Epithelial cell of proximal tubule (primary cell): Measurements from ENCODE around the gene TAB2. TPM values are rescaled to one million over a fixed set of nuclear protein-coding genes. Genes with fewer than 3 reads are reported as not detected.
"Not testable (repeated sequence)": the region's sequence is repeated elsewhere in the genome, so short reads cannot be mapped to it uniquely, and the experiment has no call there.

Experiments
- DNase-seq: peaks from one replicate; pipeline ENCODE4 v3.0.0-alpha.2; 2011; ENCODE audit warnings: low read depth
- H3K4me3 ChIP-seq: 2 replicates; pipeline ENCODE4 v1.5.1; 2011; ENCODE audit warnings: low read depth, mild to moderate bottlenecking, low read length
- total RNA-seq: library from RNA; depleted of rRNA; stranded (reverse); fragments of >200 nt; gene quantifications from 2 replicates; pipeline ENCODE4 v1.2.3, GENCODE V29; 2015
- TF ChIP-seq, protein P1 (sequence below): conservative IDR thresholded peaks from 2 replicates; pipeline ENCODE4 v1.5.1; 2012; ENCODE audit warnings: low read depth, mild to moderate bottlenecking, low read length

The TAB2 gene
- total RNA-seq, 1 donor from 2014 or later: 18.7 TPM

DNA sequence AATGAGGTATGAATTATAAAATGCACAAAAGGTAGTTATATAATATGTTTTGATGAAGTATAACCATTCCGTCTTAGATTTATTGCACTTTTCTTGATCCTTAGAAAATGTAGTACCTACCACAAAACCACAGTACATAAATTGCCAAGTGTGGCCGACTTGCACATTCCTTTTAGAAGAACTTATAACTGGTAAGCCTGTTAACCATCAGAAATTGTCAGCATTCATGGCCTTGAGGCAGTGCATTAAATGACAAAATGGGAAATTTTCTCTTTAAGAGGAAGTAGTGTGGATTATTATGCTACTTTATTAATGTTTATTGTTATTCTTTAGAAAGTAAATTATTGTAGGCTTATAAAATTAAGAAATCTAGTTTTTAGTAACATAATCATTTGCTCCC lies 29.6 kb downstream of the TAB2 start:
- no peak overlapping the region for H3K4me3 ChIP-seq
- DNase-seq: no peak
- TF ChIP-seq, protein P1, sequence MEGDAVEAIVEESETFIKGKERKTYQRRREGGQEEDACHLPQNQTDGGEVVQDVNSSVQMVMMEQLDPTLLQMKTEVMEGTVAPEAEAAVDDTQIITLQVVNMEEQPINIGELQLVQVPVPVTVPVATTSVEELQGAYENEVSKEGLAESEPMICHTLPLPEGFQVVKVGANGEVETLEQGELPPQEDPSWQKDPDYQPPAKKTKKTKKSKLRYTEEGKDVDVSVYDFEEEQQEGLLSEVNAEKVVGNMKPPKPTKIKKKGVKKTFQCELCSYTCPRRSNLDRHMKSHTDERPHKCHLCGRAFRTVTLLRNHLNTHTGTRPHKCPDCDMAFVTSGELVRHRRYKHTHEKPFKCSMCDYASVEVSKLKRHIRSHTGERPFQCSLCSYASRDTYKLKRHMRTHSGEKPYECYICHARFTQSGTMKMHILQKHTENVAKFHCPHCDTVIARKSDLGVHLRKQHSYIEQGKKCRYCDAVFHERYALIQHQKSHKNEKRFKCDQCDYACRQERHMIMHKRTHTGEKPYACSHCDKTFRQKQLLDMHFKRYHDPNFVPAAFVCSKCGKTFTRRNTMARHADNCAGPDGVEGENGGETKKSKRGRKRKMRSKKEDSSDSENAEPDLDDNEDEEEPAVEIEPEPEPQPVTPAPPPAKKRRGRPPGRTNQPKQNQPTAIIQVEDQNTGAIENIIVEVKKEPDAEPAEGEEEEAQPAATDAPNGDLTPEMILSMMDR: no peak

DNA sequence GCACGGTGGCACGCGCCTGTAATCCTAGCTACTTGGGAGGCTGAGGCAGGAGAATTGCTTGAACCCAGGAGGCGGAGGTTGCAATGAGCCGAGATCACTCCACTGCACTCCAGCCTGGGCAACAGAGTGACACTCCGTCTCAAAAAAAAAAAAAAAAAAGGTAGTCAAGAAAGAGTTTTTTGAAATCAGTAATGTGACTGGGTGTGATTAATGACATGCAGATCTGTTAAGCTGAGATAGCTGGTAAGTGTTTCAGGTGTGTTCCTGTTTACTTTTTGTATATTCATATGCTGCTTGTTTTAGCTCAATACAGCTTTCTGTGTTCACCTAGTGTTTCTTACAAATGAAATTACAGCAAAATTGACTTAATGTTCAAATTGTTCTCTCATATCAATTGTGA lies 31.8 kb downstream of the TAB2 start:
- DNase-seq: not testable (repeated sequence)

DNA sequence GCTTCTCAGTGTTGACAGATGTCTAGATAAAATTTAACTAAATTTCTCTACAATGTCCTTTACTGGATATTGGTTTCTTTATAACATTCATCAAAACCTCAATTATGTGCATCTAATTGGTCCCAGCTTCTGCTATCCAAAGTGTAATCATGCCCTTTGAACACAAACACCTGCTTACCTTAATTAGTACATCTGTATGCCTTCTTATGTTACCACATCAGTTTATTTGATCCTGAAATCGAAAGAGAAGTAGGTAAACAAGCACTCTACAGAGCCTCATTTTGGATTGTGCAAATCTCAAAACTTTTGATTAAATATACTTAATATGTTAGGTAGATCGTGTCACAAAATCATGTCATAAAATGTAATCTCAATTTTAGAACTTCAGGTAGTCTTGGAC lies 36.5 kb downstream of the TAB2 start:
- no peak for DNase-seq
- no peak overlapping the region for H3K4me3 ChIP-seq
- TF ChIP-seq, protein P1: no peak

More for the DNA sequence above, 31.8 kb downstream of the TAB2 start:
- not testable (repeated sequence) for H3K4me3 ChIP-seq

DNA sequence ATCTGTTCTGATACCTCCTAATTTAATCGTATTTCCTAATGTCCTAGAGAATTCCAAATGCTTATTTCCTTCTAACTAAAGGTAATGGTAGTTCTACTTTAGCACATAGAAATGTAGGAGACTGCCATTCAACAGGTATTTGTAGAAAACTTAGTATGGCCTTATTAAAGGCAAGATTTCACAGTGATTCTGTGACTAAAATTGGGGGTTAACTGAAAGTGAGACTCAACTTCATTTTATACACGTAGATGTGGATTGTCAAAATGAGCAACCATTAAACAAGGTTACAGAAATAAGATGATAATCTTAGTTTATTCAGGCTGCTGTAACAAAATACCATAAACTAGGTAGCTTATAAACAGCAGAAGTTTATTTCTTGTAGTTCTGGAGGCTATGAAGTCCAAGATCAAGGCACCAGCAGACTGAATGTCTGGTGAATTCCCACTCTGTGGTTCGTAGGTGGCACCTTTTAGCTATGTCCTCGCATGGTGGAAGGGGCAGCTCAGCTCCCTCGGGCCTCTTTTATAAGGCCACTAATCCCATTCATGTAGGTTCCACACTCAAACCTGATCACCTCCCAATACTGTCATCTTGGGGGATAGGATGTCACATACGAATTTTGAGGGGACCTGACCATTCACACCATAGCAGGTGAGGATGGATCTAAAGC lies 38.7 kb downstream of the TAB2 start:
- TF ChIP-seq, protein P1: no peak
- no peak overlapping the region for H3K4me3 ChIP-seq
- DNase-seq: no peak

DNA sequence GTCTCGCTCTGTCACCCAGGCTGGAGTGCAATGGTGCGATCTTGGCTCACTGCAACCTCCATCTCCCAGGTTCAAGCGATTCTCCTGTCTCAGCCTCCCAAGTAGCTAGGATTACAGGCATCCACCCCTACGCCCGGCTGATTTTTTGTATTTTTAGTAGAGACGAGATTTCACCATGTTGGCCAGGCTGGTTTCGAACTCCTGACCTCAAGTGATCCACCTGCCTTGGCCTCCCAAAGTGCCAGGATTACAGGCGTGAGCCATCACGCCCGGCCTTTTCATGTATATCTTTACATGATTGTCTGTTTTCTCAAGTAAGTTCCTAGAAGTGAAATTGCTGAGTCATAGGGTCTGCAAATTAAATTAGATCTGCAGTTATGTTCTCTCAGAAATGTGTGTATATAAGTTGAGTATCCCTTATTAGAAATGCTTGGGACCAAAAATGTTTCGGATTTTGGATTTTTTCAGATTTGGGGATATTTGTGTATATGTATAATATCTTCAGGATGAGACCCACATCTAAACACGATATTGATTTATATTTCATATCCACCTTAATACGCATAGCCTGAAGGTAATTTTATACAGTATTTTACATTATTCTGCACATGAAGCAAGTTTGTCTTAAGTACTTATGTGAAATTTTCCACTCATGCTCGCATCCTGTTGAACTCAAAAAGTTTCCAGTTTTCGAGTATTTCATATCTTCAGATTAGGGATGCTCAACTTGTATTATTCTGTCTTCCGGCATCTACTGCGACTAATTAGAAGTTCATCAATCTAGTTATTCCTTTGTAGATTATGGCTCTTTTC lies 40.4 kb downstream of the TAB2 start:
- DNase-seq: no peak
- TF ChIP-seq, protein P1: no peak
- no peak overlapping the region for H3K4me3 ChIP-seq

DNA sequence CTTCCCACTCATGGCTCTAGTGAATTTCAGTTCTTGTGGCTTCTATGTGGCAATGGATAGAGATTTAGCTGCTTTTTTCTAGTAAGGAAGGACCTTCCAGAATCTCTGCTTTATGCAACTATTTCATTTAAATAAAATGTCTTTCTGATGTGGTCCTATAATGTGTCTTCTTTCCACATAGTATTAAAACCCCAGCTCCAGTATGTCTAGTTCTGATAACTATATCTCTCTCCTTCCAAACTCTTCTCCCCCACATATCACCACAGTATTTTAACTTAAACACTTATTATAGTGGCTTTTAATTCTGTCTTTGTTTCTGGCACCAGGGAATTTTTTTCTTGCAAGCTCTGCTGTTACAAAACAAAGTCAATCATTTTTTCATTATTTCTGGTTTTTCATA lies 41.9 kb downstream of the TAB2 start:
- TF ChIP-seq, protein P1: no peak
- no peak overlapping the region for H3K4me3 ChIP-seq
- DNase-seq: no peak

DNA sequence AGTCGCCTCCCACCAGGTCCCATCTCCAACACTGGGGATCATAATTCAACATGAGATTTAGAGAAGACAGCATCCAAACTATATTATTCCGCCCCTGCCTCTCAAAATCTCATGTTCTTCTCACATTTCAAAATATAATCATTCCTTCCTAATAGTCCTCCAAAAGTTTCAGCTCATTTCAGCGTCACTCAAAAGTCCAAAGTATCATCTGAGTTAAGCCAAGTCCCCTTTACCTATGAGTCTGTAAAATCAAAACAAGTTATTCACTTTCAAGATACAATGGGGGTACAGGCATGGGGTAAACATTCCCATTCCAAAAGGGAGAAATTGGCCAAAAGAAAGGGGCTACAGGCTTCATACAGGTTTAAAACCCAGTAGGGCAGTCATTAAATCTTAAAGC lies 43.0 kb downstream of the TAB2 start:
- TF ChIP-seq, protein P1: no peak
- no peak for DNase-seq
- H3K4me3 ChIP-seq: no peak overlapping the region
